Naive thymus-derived CD4-positive, alpha-beta T cell (primary cell): Measurements from ENCODE around the gene FBXW7. TPM values are rescaled to one million over a fixed set of nuclear protein-coding genes. Genes with fewer than 3 reads are reported as not detected.
A peak's percentile ranks its signal among the peaks of the same experiment; 100 is the strongest.

Experiments
- ATAC-seq: fragments of 150-1000 bp; cut with Tn5 transposase; 2 replicates; pipeline ENCODE4 v1.10.0; 2021; ENCODE audit warnings: mild to moderate bottlenecking, moderate library complexity
- CTCF ChIA-PET: fragments of 350-600 bp; sonication (Branson Sonifier 250); formaldehyde crosslinking; loops from one replicate; lab custom pipeline; 2021; ENCODE audit warnings: antibody characterized with exemption; lab: Charles Lee
- POLR2A ChIA-PET: fragments of 350-600 bp; sonication (Branson Sonifier 250); formaldehyde crosslinking; loops from one replicate; lab custom pipeline; 2021; ENCODE audit warnings: antibody characterized with exemption, inconsistent platforms; lab: Charles Lee
- DNase-seq, 9 donors: peaks; one replicate each; pipeline versions ENCODE4 v3.0.0 to v3.0.0-alpha.2; 2020 to 2022; ENCODE audit warnings: mixed read lengths in 1 of 9
- H3K27ac ChIP-seq: one replicate; pipeline ENCODE4 v1.7.0; 2013; ENCODE audit warnings: mild to moderate bottlenecking, low read depth, low read length, moderate library complexity
- H3K27me3 ChIP-seq, 2 donors: one replicate each; pipeline ENCODE4 v1.7.0; 2013; ENCODE audit warnings: low read length in 2 of 2, mild to moderate bottlenecking in 2 of 2, moderate library complexity in 2 of 2; ENCODE audit not compliant: control insufficient read depth in 2 of 2, insufficient read depth in 2 of 2
- H3K36me3 ChIP-seq, 3 experiments: 1 replicate in 2 of 3; 2 replicates in 1 of 3; pipeline ENCODE4 v1.7.0; 2013; ENCODE audit warnings: low read length in 3 of 3, mild to moderate bottlenecking in 3 of 3, moderate library complexity in 1 of 3; ENCODE audit not compliant: insufficient read depth in 3 of 3, control insufficient read depth in 2 of 3
- H3K4me1 ChIP-seq, 2 donors: one replicate each; pipeline ENCODE4 v1.7.0; 2013; ENCODE audit warnings: low read length in 2 of 2, mild to moderate bottlenecking in 2 of 2, moderate library complexity in 1 of 2; ENCODE audit not compliant: control insufficient read depth in 2 of 2, insufficient read depth in 2 of 2
- H3K4me3 ChIP-seq: 2 replicates; pipeline ENCODE4 v1.7.0; 2013; ENCODE audit warnings: mild to moderate bottlenecking, low read length
- H3K9me3 ChIP-seq, 3 experiments: 1 replicate in 2 of 3; 2 replicates in 1 of 3; pipeline ENCODE4 v1.7.0; 2013; ENCODE audit warnings: low read length in 3 of 3; ENCODE audit not compliant: control insufficient read depth in 2 of 3
- H3K27ac Mint-ChIP-seq, 9 donors: one replicate each; pipeline ENCODE4 v1.8.0; 2020 to 2022; ENCODE audit warnings: mixed read lengths in 9 of 9, mild to moderate bottlenecking in 8 of 9, moderate library complexity in 5 of 9, inconsistent platforms in 2 of 9
- H3K27me3 Mint-ChIP-seq, 5 donors: one replicate each; pipeline ENCODE4 v1.8.0; 2021 to 2022; ENCODE audit warnings: mixed read lengths in 5 of 5, mild to moderate bottlenecking in 1 of 5
- H3K36me3 Mint-ChIP-seq, 5 donors: one replicate each; pipeline ENCODE4 v1.8.0; 2020 to 2022; ENCODE audit warnings: mixed read lengths in 5 of 5, mild to moderate bottlenecking in 3 of 5, inconsistent platforms in 1 of 5
- H3K4me1 Mint-ChIP-seq, 7 donors: one replicate each; pipeline ENCODE4 v1.8.0; 2020 to 2022; ENCODE audit warnings: mixed read lengths in 7 of 7, mild to moderate bottlenecking in 3 of 7, inconsistent platforms in 1 of 7
- H3K4me3 Mint-ChIP-seq, 10 donors: one replicate each; pipeline ENCODE4 v1.8.0; 2020 to 2022; ENCODE audit warnings: mild to moderate bottlenecking in 10 of 10, mixed read lengths in 10 of 10, moderate library complexity in 6 of 10, inconsistent platforms in 2 of 10
- H3K9me3 Mint-ChIP-seq, 11 donors: one replicate each; pipeline ENCODE4 v1.8.0; 2020 to 2022; ENCODE audit warnings: mixed read lengths in 11 of 11, mild to moderate bottlenecking in 4 of 11, inconsistent platforms in 1 of 11, moderate library complexity in 1 of 11
- intact Hi-C, 2 donors: fragments of 100-400 bp; cut with micrococcal nuclease; formaldehyde crosslinking; loops; one replicate each; pipeline ENCODE4 v1.15.1; 2023
- polyA plus RNA-seq, 2 donors: library from polyadenylated mRNA; unstranded; fragments of 300-500 nt; fragmentation: Illumina TruSeq; gene quantifications; one replicate each; pipeline ENCODE4 v1.2.3, GENCODE V29; 2021
- total RNA-seq, 6 experiments: library from RNA in 5 of 6; stranded (reverse) in 5 of 6; gene quantifications; 1 replicate in 5 of 6; 2 replicates in 1 of 6; pipeline ENCODE4 v1.2.3 and lab custom pipeline; 2021 to 2026

FBXW7 gene
- total and polyA plus RNA-seq, 7 experiments from 2014 or later = 40.4 to 139 (median 114) TPM

GRCh38 chr4:152364383-152364782 is 171.5 kb downstream of the FBXW7 start:
- intact Hi-C loops = no loop called here
- peaks cover 0 to 5% (median 0%) of the 10 kb centered on the region in 11 donors for H3K9me3 Mint-ChIP-seq
- Histone ChIP-seq H3K9me3 (no peaks in the 10 kb centered on the region), H3K27me3 (no peaks in the 10 kb centered on the region), H3K4me3 (no peak overlapping the region), H3K36me3 (peaks cover 0 to 6% (median 0%) of the 10 kb centered on the region in 3 experiments), H3K27ac (no peak overlapping the region), H3K4me1 (no peaks in the 10 kb centered on the region)
- no peak overlapping the region for H3K27ac Mint-ChIP-seq
- DNase-seq (no peak), ATAC-seq (no peak)
- no peaks in the 10 kb centered on the region for H3K27me3 Mint-ChIP-seq
- CTCF ChIA-PET = no interaction called here
- POLR2A ChIA-PET = interaction anchor here (0.6 kb wide), 1 partner anchor 263 kb away, joined by 4 read pairs; no protein-coding TSS in a partner anchor
- H3K36me3 Mint-ChIP-seq = peaks cover 0 to 31% (median 21%) of the 10 kb centered on the region in 5 donors
- H3K4me1 Mint-ChIP-seq = peaks cover 3 to 20% (median 4%) of the 10 kb centered on the region in 7 donors
- H3K4me3 Mint-ChIP-seq = no peak overlapping the region

DNA sequence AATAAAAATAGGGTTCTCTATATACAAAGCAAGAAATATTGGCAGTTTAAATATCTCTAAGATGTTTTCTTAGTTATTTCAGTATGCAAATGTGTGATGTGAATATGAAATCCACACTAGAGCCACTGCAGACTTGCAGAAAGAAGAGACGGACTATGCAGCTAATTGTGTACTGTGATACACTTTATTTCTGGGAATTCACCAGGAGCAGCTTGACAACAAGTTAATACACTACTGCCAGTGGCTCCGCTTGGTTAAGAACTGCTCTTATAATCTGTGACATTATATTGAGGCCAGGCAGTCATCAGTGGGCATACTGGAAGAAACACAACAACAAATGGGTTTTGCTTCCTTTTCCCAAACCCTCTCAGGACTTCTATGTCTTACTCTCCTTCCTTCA is 172.0 kb downstream of the FBXW7 start:
- ATAC-seq (no peak), DNase-seq (no peak)
- Mint-ChIP-seq H3K4me3 (no peak overlapping the region), H3K4me1 (peaks cover 0 to 17% (median 6%) of the 10 kb centered on the region in 7 donors), H3K36me3 (peaks cover 0 to 32% (median 22%) of the 10 kb centered on the region in 5 donors), H3K27ac (no peak overlapping the region), H3K27me3 (no peaks in the 10 kb centered on the region), H3K9me3 (peaks cover 0 to 5% (median 0%) of the 10 kb centered on the region in 11 donors)
- CTCF ChIA-PET = no interaction called here
- Histone ChIP-seq H3K9me3 (no peaks in the 10 kb centered on the region), H3K4me1 (no peaks in the 10 kb centered on the region), H3K4me3 (no peak overlapping the region), H3K36me3 (peaks cover 0 to 6% (median 0%) of the 10 kb centered on the region in 3 experiments), H3K27ac (no peak overlapping the region), H3K27me3 (no peaks in the 10 kb centered on the region)
- POLR2A ChIA-PET = no interaction called here
- intact Hi-C loops = no loop called here

- POLR2A ChIA-PET = interaction anchor here (0.6 kb wide), 1 partner anchor 1265 kb away, joined by 3 read pairs; no protein-coding TSS in a partner anchor
- peaks cover 0 to 30% (median 24%) of the 10 kb centered on the region in 5 donors for H3K36me3 Mint-ChIP-seq
- peaks cover 0 to 17% (median 6%) of the 10 kb centered on the region in 7 donors for H3K4me1 Mint-ChIP-seq
- intact Hi-C loops = no loop called here
- ATAC-seq (no peak), DNase-seq (no peak)
- Histone ChIP-seq H3K4me1 (no peaks in the 10 kb centered on the region), H3K36me3 (peaks cover 0 to 6% (median 0%) of the 10 kb centered on the region in 3 experiments), H3K9me3 (no peaks in the 10 kb centered on the region), H3K27ac (no peak overlapping the region), H3K4me3 (no peak overlapping the region), H3K27me3 (no peaks in the 10 kb centered on the region)
- H3K4me3 Mint-ChIP-seq = no peak overlapping the region
- no peak overlapping the region for H3K27ac Mint-ChIP-seq
- peaks cover 0 to 5% (median 0%) of the 10 kb centered on the region in 11 donors for H3K9me3 Mint-ChIP-seq
- CTCF ChIA-PET = no interaction called here
- H3K27me3 Mint-ChIP-seq = no peaks in the 10 kb centered on the region
These were observed 172.8 kb downstream of the FBXW7 start for GRCh38 chr4:152363086-152363485.

DNA sequence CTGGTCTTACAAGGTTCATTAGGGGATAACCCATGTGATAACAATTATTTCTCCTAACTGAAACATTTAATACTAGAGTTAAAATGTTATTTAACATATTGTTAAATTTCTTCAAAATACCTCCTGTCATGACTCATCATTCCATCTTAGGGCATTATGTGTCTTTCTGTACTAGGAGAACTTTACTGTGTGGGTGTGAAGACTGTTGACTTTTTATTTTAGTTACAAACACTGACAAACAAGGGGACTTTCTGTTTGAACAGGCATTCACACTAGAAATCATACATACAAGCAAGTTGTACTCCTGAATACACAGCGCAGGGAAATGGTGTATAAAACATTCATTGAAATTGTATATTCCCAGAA is 175.9 kb downstream of the FBXW7 start:
- H3K27ac Mint-ChIP-seq = no peak overlapping the region
- H3K27ac ChIP-seq = no peak overlapping the region
- no peak overlapping the region for H3K4me3 ChIP-seq
- CTCF ChIA-PET = no interaction called here
- H3K27me3 ChIP-seq = no peaks in the 10 kb centered on the region
- no peaks in the 10 kb centered on the region for H3K9me3 ChIP-seq
- H3K27me3 Mint-ChIP-seq = no peaks in the 10 kb centered on the region
- peaks cover 0 to 17% (median 12%) of the 10 kb centered on the region in 5 donors for H3K36me3 Mint-ChIP-seq
- POLR2A ChIA-PET = no interaction called here
- H3K4me1 Mint-ChIP-seq = peaks cover 0 to 13% (median 6%) of the 10 kb centered on the region in 7 donors
- no peak for ATAC-seq
- intact Hi-C loops = no loop called here
- H3K4me1 ChIP-seq = no peaks in the 10 kb centered on the region
- peaks cover 0 to 1% (median 0%) of the 10 kb centered on the region in 11 donors for H3K9me3 Mint-ChIP-seq
- DNase-seq = no peak
- no peak overlapping the region for H3K4me3 Mint-ChIP-seq
- peaks cover 0 to 2% (median 0%) of the 10 kb centered on the region in 3 experiments for H3K36me3 ChIP-seq

- intact Hi-C loops = no loop called here
- Mint-ChIP-seq H3K36me3 (peaks cover 0 to 14% (median 9%) of the 10 kb centered on the region in 5 donors), H3K27ac (peak overlapping the region in 1 of 9 donors; percentile 47), H3K4me1 (peaks cover 0 to 12% (median 6%) of the 10 kb centered on the region in 7 donors), H3K27me3 (no peaks in the 10 kb centered on the region), H3K4me3 (no peak overlapping the region), H3K9me3 (no peaks in the 10 kb centered on the region)
- peak; percentile 37 for ATAC-seq
- ChIA-PET CTCF (interaction anchor here (0.7 kb wide), 1 partner anchor 314 kb away, joined by 3 read pairs; no protein-coding TSS in a partner anchor), POLR2A (no interaction called here)
- Histone ChIP-seq H3K9me3 (no peaks in the 10 kb centered on the region), H3K4me1 (no peaks in the 10 kb centered on the region), H3K27ac (no peak overlapping the region), H3K27me3 (no peaks in the 10 kb centered on the region), H3K36me3 (no peaks in the 10 kb centered on the region), H3K4me3 (no peak overlapping the region)
- DNase-seq = no peak
These were observed 176.5 kb downstream of the FBXW7 start for GRCh38 chr4:152359208-152360044.

GRCh38 chr4:152357206-152357605 is 178.7 kb downstream of the FBXW7 start:
- intact Hi-C loops = no loop called here
- Mint-ChIP-seq H3K9me3 (no peaks in the 10 kb centered on the region), H3K4me3 (no peak overlapping the region), H3K36me3 (peaks cover 0 to 9% (median 7%) of the 10 kb centered on the region in 5 donors), H3K27me3 (no peaks in the 10 kb centered on the region), H3K27ac (no peak overlapping the region), H3K4me1 (peaks cover 12 to 27% (median 20%) of the 10 kb centered on the region in 7 donors)
- Histone ChIP-seq H3K4me3 (no peak overlapping the region), H3K9me3 (no peaks in the 10 kb centered on the region), H3K27me3 (no peaks in the 10 kb centered on the region), H3K27ac (no peak overlapping the region), H3K36me3 (no peaks in the 10 kb centered on the region), H3K4me1 (peaks cover 0 to 8% of the 10 kb centered on the region in 2 donors)
- CTCF ChIA-PET = interaction anchor here (0.8 kb wide), 1 partner anchor 554 kb away, joined by 3 read pairs; no protein-coding TSS in a partner anchor
- no peak for ATAC-seq
- DNase-seq = no peak
- POLR2A ChIA-PET = no interaction called here
